Calu3 (cell line): ENCODE data around the gene TDRD15. TPM values are rescaled to one million over a fixed set of nuclear protein-coding genes. Genes with fewer than 3 reads are reported as not detected.
A peak's percentile ranks its signal among the peaks of the same experiment; 100 is the strongest.

Experiments used
- BruUV-seq: library from RNA; stranded (reverse); fragments of 400-500 nt; replicated peaks from 2 replicates; lab custom pipeline; 2021; lab: Mats Ljungman, UMichigan
- CTCF ChIA-PET: fragments of 300-600 bp; sonication (Branson Sonifier 250); formaldehyde crosslinking; loops from one replicate; lab custom pipeline; 2022; ENCODE audit warnings: antibody characterized with exemption; lab: Charles Lee
- DNase-seq: peaks from one replicate; pipeline ENCODE4 v3.0.0; 2022
- H3K27ac Mint-ChIP-seq: one replicate; pipeline ENCODE4 v1.8.0; 2022; ENCODE audit warnings: mixed read lengths; ENCODE audit not compliant: unreplicated experiment
- H3K27me3 Mint-ChIP-seq: one replicate; pipeline ENCODE4 v1.8.0; 2022; ENCODE audit warnings: mixed read lengths; ENCODE audit not compliant: unreplicated experiment
- H3K36me3 Mint-ChIP-seq: one replicate; pipeline ENCODE4 v1.8.0; 2022; ENCODE audit warnings: mild to moderate bottlenecking, moderate library complexity, mixed read lengths; ENCODE audit not compliant: insufficient read depth, unreplicated experiment
- H3K4me1 Mint-ChIP-seq: one replicate; pipeline ENCODE4 v1.8.0; 2022; ENCODE audit warnings: mild to moderate bottlenecking, low read depth, mixed read lengths; ENCODE audit not compliant: unreplicated experiment
- H3K4me3 Mint-ChIP-seq: one replicate; pipeline ENCODE4 v1.8.0; 2022; ENCODE audit warnings: mild to moderate bottlenecking, low read depth, moderate library complexity, mixed read lengths; ENCODE audit not compliant: unreplicated experiment
- H3K9me3 Mint-ChIP-seq: one replicate; pipeline ENCODE4 v1.8.0; 2022; ENCODE audit warnings: low read depth, mixed read lengths; ENCODE audit not compliant: unreplicated experiment
- intact Hi-C: fragments of 100-400 bp; cut with micrococcal nuclease; formaldehyde crosslinking; loops from one replicate; pipeline ENCODE4 v1.10.0; 2022; ENCODE audit not compliant: unreplicated experiment
- total RNA-seq: library from RNA; stranded (reverse); gene quantifications from 2 replicates; pipeline ENCODE4 v1.2.3, GENCODE V29; 2022
- TF ChIP-seq, protein P1 (sequence below): fragments of 200-600 bp; IDR thresholded peaks from one replicate; pipeline ENCODE4 v1.8.0; 2022; ENCODE audit warnings: antibody characterized with exemption; ENCODE audit not compliant: unreplicated experiment

The TDRD15 gene
- total RNA-seq, 1 experiment from 2014 or later, result not detected

GRCh38 chr2:21118302-21118920, 5.4 kb upstream of the TDRD15 start:
- H3K4me3 Mint-ChIP-seq, result no peak overlapping the region
- no peaks in the 10 kb centered on the region for H3K9me3 Mint-ChIP-seq
- BruUV-seq, result no TSS peak
- H3K27ac Mint-ChIP-seq, result no peak overlapping the region
- no peak for DNase-seq
- CTCF ChIA-PET, result interaction anchor here (1.4 kb wide), 1 partner anchor 47 kb away, joined by 3 read pairs; no protein-coding TSS in a partner anchor
- intact Hi-C loops, result loop anchor here (1.0 kb wide), 2 partner anchors 75 to 457 kb away; no protein-coding TSS in a partner anchor
- H3K27me3 Mint-ChIP-seq, result peaks cover 36% of the 10 kb centered on the region
- no peaks in the 10 kb centered on the region for H3K4me1 Mint-ChIP-seq
- H3K36me3 Mint-ChIP-seq, result no peaks in the 10 kb centered on the region
- TF ChIP-seq, protein P1, sequence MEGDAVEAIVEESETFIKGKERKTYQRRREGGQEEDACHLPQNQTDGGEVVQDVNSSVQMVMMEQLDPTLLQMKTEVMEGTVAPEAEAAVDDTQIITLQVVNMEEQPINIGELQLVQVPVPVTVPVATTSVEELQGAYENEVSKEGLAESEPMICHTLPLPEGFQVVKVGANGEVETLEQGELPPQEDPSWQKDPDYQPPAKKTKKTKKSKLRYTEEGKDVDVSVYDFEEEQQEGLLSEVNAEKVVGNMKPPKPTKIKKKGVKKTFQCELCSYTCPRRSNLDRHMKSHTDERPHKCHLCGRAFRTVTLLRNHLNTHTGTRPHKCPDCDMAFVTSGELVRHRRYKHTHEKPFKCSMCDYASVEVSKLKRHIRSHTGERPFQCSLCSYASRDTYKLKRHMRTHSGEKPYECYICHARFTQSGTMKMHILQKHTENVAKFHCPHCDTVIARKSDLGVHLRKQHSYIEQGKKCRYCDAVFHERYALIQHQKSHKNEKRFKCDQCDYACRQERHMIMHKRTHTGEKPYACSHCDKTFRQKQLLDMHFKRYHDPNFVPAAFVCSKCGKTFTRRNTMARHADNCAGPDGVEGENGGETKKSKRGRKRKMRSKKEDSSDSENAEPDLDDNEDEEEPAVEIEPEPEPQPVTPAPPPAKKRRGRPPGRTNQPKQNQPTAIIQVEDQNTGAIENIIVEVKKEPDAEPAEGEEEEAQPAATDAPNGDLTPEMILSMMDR, result peak; percentile 29

DNA sequence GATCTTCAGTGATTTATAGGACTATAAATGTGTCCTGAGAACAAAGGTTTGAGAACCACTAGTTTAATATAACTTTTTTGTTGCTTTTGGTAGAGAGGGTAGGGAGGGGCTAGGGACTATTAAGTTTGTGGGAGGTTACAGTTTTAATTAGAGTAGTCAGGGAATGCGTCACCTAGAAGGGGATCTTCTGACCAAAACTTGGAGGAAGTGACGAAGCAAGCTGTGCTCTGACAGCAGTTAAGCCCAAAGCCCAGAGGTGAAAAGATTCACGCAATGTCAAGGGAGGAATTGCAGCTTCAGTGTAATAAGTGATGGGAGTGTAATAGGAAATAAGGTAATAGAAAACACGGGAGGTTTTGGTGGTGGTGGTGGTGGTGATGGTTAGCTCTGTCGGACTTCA, 8.1 kb downstream of the TDRD15 start:
- Mint-ChIP-seq H3K27me3 (no peaks in the 10 kb centered on the region), H3K4me3 (no peak overlapping the region), H3K9me3 (no peaks in the 10 kb centered on the region), H3K4me1 (no peaks in the 10 kb centered on the region), H3K27ac (no peak overlapping the region), H3K36me3 (no peaks in the 10 kb centered on the region)
- DNase-seq, result no peak
- CTCF ChIA-PET, result no interaction called here
- TF ChIP-seq, protein P1, result no peak
- intact Hi-C loops, result no loop called here
- no TSS peak for BruUV-seq

DNA sequence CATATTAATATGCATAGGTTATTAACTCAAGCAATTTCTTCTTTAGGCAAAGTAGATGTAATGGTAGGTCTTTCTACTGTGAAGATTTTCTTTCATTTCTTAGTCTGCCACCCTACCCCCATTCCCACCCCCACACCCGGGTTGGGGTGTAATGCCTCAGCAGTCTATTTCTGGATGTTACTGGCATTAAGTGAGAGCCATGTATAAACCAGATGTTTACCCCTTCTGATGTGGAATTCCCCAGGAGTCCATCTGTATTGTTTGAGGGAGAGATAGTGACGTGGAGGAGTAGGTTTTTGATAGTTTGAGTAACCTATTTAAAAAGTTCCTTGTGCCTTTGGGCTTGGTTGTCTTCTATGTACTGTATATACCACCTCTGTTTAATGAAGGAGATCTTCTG, 11.8 kb downstream of the TDRD15 start:
- TF ChIP-seq, protein P1, result no peak
- Mint-ChIP-seq H3K36me3 (no peaks in the 10 kb centered on the region), H3K27ac (no peak overlapping the region), H3K4me1 (no peaks in the 10 kb centered on the region), H3K9me3 (no peaks in the 10 kb centered on the region), H3K27me3 (no peaks in the 10 kb centered on the region), H3K4me3 (no peak overlapping the region)
- DNase-seq, result no peak
- CTCF ChIA-PET, result no interaction called here
- intact Hi-C loops, result no loop called here
- no TSS peak for BruUV-seq

GRCh38 chr2:21142149-21142548, 18.4 kb downstream of the TDRD15 start:
- Mint-ChIP-seq H3K9me3 (no peaks in the 10 kb centered on the region), H3K27ac (no peak overlapping the region), H3K36me3 (no peaks in the 10 kb centered on the region), H3K27me3 (no peaks in the 10 kb centered on the region), H3K4me3 (no peak overlapping the region), H3K4me1 (no peaks in the 10 kb centered on the region)
- intact Hi-C loops, result no loop called here
- no peak for DNase-seq
- CTCF ChIA-PET, result no interaction called here
- no TSS peak for BruUV-seq
- TF ChIP-seq, protein P1, result no peak
